Suprapubic skin (tissue), 4 donors: Measurements from ENCODE around the gene KHSRP.

ENCODE experiments used
- EP300 ChIP-seq: sonication (generic); formaldehyde crosslinking; IDR thresholded peaks from one replicate; pipeline ENCODE4 v1.6.1; 2017; ENCODE audit warnings: antibody characterized with exemption
- POLR2A ChIP-seq, 2 donors: fragments of 450-650 bp; IDR thresholded peaks; one replicate each; pipeline ENCODE4 v1.6.1; 2017; ENCODE audit warnings: antibody characterized with exemption in 2 of 2, mild to moderate bottlenecking in 2 of 2, moderate library complexity in 2 of 2
- POLR2AphosphoS5 ChIP-seq, 3 donors: sonication (generic); formaldehyde crosslinking; IDR thresholded peaks; one replicate each; pipeline ENCODE4 v1.6.1; 2017; ENCODE audit warnings: antibody characterized with exemption in 3 of 3
- TF ChIP-seq, protein P1 (sequence below), 2 donors: fragments of 200-600 bp in 1 of 2; fragments of 450-650 bp in 1 of 2; sonication (generic) in 1 of 2; IDR thresholded peaks; one replicate each; pipeline ENCODE4 v1.5.1; 2016 to 2019; ENCODE audit warnings: antibody characterized with exemption in 2 of 2, mild to moderate bottlenecking in 1 of 2, moderate library complexity in 1 of 2

DNA sequence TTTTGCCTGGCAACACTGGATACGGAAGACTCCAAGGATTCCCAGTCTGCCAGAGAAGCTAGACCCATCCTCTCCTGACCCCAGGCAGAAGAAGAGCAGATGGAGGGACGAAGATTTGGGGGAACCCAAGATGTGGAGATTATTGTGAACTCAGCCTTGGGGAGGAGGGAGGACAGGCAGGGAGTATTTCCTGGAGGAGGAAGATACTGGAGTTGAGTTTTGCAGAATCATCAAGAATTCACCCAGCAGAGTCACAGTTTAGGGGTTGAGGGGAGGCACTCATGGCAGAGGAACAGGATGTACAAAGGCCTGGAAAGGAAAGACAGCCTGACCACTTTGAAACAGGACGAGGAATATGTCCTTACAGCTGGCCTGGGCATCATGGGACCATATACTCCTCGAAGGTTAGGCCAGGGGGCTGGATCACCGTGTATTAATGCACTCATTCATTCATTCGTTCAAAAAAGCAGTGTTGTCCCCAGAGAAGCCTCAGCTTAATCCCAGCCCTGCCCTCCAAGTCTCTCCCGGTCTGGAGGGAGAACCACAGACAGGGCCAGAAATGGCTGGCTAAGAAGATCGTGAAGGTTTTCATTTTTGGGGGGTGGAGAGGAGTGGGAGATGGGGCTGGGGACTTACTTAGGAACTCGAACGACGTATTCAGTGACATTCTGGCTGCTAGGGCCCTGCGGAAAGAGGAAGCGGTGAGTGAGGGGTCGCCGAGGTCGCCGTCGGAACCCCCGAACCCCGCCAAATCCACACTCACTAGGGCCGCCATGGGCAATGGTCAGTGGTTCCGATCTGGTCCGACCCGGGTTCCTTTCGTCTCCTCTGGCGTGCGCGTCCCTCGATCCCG lies 32.2 kb downstream of the KHSRP start:
- TF ChIP-seq EP300 (no peak), POLR2A (IDR thresholded peaks at IDR 0.05) (no peak), POLR2AphosphoS5 (IDR thresholded peaks at IDR 0.05) (no peak)
- TF ChIP-seq, protein P1, sequence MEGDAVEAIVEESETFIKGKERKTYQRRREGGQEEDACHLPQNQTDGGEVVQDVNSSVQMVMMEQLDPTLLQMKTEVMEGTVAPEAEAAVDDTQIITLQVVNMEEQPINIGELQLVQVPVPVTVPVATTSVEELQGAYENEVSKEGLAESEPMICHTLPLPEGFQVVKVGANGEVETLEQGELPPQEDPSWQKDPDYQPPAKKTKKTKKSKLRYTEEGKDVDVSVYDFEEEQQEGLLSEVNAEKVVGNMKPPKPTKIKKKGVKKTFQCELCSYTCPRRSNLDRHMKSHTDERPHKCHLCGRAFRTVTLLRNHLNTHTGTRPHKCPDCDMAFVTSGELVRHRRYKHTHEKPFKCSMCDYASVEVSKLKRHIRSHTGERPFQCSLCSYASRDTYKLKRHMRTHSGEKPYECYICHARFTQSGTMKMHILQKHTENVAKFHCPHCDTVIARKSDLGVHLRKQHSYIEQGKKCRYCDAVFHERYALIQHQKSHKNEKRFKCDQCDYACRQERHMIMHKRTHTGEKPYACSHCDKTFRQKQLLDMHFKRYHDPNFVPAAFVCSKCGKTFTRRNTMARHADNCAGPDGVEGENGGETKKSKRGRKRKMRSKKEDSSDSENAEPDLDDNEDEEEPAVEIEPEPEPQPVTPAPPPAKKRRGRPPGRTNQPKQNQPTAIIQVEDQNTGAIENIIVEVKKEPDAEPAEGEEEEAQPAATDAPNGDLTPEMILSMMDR (IDR thresholded peaks at IDR 0.05) = no peak
